Neural cell (in vitro differentiated cells): Measurements from ENCODE around the gene ANKRD42. TPM values are rescaled to one million over a fixed set of nuclear protein-coding genes. Genes with fewer than 3 reads are reported as not detected.

Experiments
- H2AFZ ChIP-seq: fragments of 200-600, 300-800 bp; sonication (generic), shearing (Covaris generic); 2 replicates; pipeline ENCODE4 v1.6.0; 2014; ENCODE audit warnings: low read depth, mild to moderate bottlenecking, antibody characterized with exemption, low read length, moderate library complexity
- H3F3A ChIP-seq: fragments of 200-600 bp; shearing (Covaris generic); 2 replicates; pipeline ENCODE4 v1.6.1; 2016; ENCODE audit warnings: mild to moderate bottlenecking, moderate library complexity, mixed read lengths, antibody characterized with exemption, low read length; ENCODE audit not compliant: insufficient read depth, poor library complexity, severe bottlenecking
- H3K27ac ChIP-seq: fragments of 200-600, 300-800 bp; sonication (generic), shearing (Covaris generic); 2 replicates; pipeline ENCODE4 v1.5.1; 2014; ENCODE audit warnings: mild to moderate bottlenecking, low read length, moderate library complexity
- H3K27me3 ChIP-seq: fragments of 300-800, 200-600 bp; sonication (generic), shearing (Covaris generic); 2 replicates; pipeline ENCODE4 v1.6.0; 2014; ENCODE audit warnings: mild to moderate bottlenecking, low read depth, low read length, moderate library complexity; ENCODE audit not compliant: insufficient read depth
- H3K36me3 ChIP-seq: fragments of 300-800, 200-600 bp; sonication (generic), shearing (Covaris generic); 2 replicates; pipeline ENCODE4 v1.5.1; 2014; ENCODE audit warnings: mild to moderate bottlenecking, antibody characterized with exemption, low read length, moderate library complexity; ENCODE audit not compliant: insufficient read depth
- H3K4me2 ChIP-seq: fragments of 300-800, 200-600 bp; sonication (generic), shearing (Covaris generic); 2 replicates; pipeline ENCODE4 v1.6.0; 2014; ENCODE audit warnings: mild to moderate bottlenecking, low read length
- H3K4me3 ChIP-seq: fragments of 300-800, 200-600 bp; sonication (generic), shearing (Covaris generic); 2 replicates; pipeline ENCODE4 v1.5.1; 2014; ENCODE audit warnings: mild to moderate bottlenecking, low read length, moderate library complexity
- H3K79me2 ChIP-seq: fragments of 200-600 bp; shearing (Covaris generic); replicated peaks from 2 replicates; pipeline ENCODE4 v1.6.0; 2014; ENCODE audit warnings: mild to moderate bottlenecking, low read length, moderate library complexity; ENCODE audit not compliant: insufficient read depth
- H3K9ac ChIP-seq: fragments of 300-800, 200-600 bp; sonication (generic), shearing (Covaris generic); 2 replicates; pipeline ENCODE4 v1.6.1; 2016; ENCODE audit warnings: mild to moderate bottlenecking, low read length, mixed read lengths
- H3K9me2 ChIP-seq: fragments of 200-600 bp; shearing (Covaris generic); 2 replicates; pipeline ENCODE4 v1.6.1; 2016; ENCODE audit warnings: mild to moderate bottlenecking, low read length, mixed read lengths; ENCODE audit not compliant: insufficient read depth
- H3K9me3 ChIP-seq: fragments of 200-600, 300-800 bp; sonication (generic), shearing (Covaris generic); 2 replicates; pipeline ENCODE4 v1.6.1; 2016; ENCODE audit warnings: mild to moderate bottlenecking, mixed run types, low read length, moderate library complexity, mixed read lengths
- H4K20me1 ChIP-seq: fragments of 200-600 bp; shearing (Covaris generic); 2 replicates; pipeline ENCODE4 v1.6.1; 2016; ENCODE audit warnings: mild to moderate bottlenecking, mixed run types; ENCODE audit not compliant: insufficient read depth
- EP300 ChIP-seq: fragments of 450-650 bp; conservative IDR thresholded peaks from 2 replicates; pipeline ENCODE4 v1.6.1; 2014; ENCODE audit warnings: antibody characterized with exemption, mild to moderate bottlenecking, moderate library complexity; ENCODE audit not compliant: poor library complexity, severe bottlenecking
- EZH2 ChIP-seq: fragments of 200-600, 300-800 bp; shearing (Covaris generic), sonication (generic); IDR thresholded peaks from 2 replicates; pipeline ENCODE4 v1.6.1; 2014; ENCODE audit warnings: antibody characterized with exemption, low read length, borderline replicate concordance, mild to moderate bottlenecking; ENCODE audit not compliant: insufficient read depth, poor library complexity, severe bottlenecking
- MXI1 ChIP-seq: fragments of 450-650 bp; conservative IDR thresholded peaks from 2 replicates; pipeline ENCODE4 v1.6.1; 2014; ENCODE audit warnings: antibody characterized with exemption, mild to moderate bottlenecking; ENCODE audit not compliant: poor library complexity, severe bottlenecking
- POLR2AphosphoS5 ChIP-seq: IDR thresholded peaks from 2 replicates; pipeline ENCODE4 v1.6.1; 2012
- RAD21 ChIP-seq: fragments of 450-650 bp; conservative IDR thresholded peaks from 2 replicates; pipeline ENCODE4 v1.6.1; 2014; ENCODE audit warnings: antibody characterized with exemption, mild to moderate bottlenecking, moderate library complexity
- SMC3 ChIP-seq: fragments of 450-650 bp; conservative IDR thresholded peaks from 2 replicates; pipeline ENCODE4 v1.6.1; 2014; ENCODE audit warnings: antibody characterized with exemption, mild to moderate bottlenecking, moderate library complexity; ENCODE audit not compliant: poor library complexity
- TAF1 ChIP-seq: IDR thresholded peaks from 2 replicates; pipeline ENCODE4 v1.6.1; 2012; ENCODE audit warnings: low read depth
- polyA plus RNA-seq: library from polyadenylated mRNA; depleted of rRNA; stranded (reverse); fragments of >200 nt; gene quantifications from 2 replicates; pipeline ENCODE4 v1.2.3, GENCODE V29; 2014
- TF ChIP-seq, protein P1 (sequence below): fragments of 450-650 bp; IDR thresholded peaks from 2 replicates; pipeline ENCODE4 v1.5.1; 2014; ENCODE audit warnings: antibody characterized with exemption, mild to moderate bottlenecking, moderate library complexity; ENCODE audit not compliant: poor library complexity, severe bottlenecking
- TF ChIP-seq, protein P2 (sequence below): IDR thresholded peaks from 2 replicates; pipeline ENCODE4 v1.6.1; 2012; ENCODE audit warnings: borderline replicate concordance

Gene ANKRD42
- polyA plus RNA-seq, 1 donor from 2014 or later: 16.1 TPM

- Histone ChIP-seq H3K9me2 (no peaks in the 10 kb centered on the region), H3K36me3 (no peaks in the 10 kb centered on the region), H3K9me3 (no peaks in the 10 kb centered on the region)
Observed at GRCh38 chr11:83249972-83250593, 56.6 kb downstream of the ANKRD42 start.

DNA sequence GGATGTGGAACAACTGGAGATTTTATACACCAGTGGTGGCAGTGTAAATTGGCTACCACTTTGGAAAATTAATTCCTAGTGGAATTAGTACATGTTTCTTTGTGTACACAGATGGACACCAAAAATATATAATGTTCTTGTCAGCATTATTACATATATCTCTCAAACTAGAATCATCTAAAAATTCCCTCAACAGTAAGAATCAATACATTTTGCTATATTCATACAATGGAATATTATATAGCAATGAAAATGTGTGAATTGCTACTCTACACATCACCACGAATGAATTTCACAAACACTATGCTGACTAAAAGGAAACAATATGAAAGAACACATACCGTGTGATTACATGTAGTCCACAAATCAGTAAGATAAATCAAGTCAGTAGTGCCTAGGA is 58.8 kb downstream of the ANKRD42 start:
- H3K9me2 ChIP-seq: no peaks in the 10 kb centered on the region
- H4K20me1 ChIP-seq: no peaks in the 10 kb centered on the region
- H3K9ac ChIP-seq: no peak overlapping the region
- H3K27me3 ChIP-seq: no peaks in the 10 kb centered on the region
- H2AFZ ChIP-seq: no peak overlapping the region
- no peaks in the 10 kb centered on the region for H3F3A ChIP-seq
- no peak overlapping the region for H3K27ac ChIP-seq
- H3K4me3 ChIP-seq: no peak overlapping the region
- TF ChIP-seq POLR2AphosphoS5: no peak
- no peak for TF ChIP-seq TAF1
- TF ChIP-seq, protein P1, sequence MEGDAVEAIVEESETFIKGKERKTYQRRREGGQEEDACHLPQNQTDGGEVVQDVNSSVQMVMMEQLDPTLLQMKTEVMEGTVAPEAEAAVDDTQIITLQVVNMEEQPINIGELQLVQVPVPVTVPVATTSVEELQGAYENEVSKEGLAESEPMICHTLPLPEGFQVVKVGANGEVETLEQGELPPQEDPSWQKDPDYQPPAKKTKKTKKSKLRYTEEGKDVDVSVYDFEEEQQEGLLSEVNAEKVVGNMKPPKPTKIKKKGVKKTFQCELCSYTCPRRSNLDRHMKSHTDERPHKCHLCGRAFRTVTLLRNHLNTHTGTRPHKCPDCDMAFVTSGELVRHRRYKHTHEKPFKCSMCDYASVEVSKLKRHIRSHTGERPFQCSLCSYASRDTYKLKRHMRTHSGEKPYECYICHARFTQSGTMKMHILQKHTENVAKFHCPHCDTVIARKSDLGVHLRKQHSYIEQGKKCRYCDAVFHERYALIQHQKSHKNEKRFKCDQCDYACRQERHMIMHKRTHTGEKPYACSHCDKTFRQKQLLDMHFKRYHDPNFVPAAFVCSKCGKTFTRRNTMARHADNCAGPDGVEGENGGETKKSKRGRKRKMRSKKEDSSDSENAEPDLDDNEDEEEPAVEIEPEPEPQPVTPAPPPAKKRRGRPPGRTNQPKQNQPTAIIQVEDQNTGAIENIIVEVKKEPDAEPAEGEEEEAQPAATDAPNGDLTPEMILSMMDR: no peak
- no peak for TF ChIP-seq EP300
- no peak for TF ChIP-seq RAD21
- no peak for TF ChIP-seq MXI1
- TF ChIP-seq SMC3: no peak
- TF ChIP-seq, protein P2, sequence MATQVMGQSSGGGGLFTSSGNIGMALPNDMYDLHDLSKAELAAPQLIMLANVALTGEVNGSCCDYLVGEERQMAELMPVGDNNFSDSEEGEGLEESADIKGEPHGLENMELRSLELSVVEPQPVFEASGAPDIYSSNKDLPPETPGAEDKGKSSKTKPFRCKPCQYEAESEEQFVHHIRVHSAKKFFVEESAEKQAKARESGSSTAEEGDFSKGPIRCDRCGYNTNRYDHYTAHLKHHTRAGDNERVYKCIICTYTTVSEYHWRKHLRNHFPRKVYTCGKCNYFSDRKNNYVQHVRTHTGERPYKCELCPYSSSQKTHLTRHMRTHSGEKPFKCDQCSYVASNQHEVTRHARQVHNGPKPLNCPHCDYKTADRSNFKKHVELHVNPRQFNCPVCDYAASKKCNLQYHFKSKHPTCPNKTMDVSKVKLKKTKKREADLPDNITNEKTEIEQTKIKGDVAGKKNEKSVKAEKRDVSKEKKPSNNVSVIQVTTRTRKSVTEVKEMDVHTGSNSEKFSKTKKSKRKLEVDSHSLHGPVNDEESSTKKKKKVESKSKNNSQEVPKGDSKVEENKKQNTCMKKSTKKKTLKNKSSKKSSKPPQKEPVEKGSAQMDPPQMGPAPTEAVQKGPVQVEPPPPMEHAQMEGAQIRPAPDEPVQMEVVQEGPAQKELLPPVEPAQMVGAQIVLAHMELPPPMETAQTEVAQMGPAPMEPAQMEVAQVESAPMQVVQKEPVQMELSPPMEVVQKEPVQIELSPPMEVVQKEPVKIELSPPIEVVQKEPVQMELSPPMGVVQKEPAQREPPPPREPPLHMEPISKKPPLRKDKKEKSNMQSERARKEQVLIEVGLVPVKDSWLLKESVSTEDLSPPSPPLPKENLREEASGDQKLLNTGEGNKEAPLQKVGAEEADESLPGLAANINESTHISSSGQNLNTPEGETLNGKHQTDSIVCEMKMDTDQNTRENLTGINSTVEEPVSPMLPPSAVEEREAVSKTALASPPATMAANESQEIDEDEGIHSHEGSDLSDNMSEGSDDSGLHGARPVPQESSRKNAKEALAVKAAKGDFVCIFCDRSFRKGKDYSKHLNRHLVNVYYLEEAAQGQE: no peak
- TF ChIP-seq EZH2: no peak
- no peak overlapping the region for H3K4me2 ChIP-seq
- H3K36me3 ChIP-seq: no peaks in the 10 kb centered on the region
- H3K79me2 ChIP-seq: no peaks in the 10 kb centered on the region
- H3K9me3 ChIP-seq: no peaks in the 10 kb centered on the region

More at GRCh38 chr11:83249972-83250593, 56.6 kb downstream of the ANKRD42 start:
- H3K79me2 ChIP-seq: no peaks in the 10 kb centered on the region
- no peak overlapping the region for H3K4me2 ChIP-seq
- H4K20me1 ChIP-seq: no peaks in the 10 kb centered on the region
- H3K9ac ChIP-seq: no peak overlapping the region
- H3K27me3 ChIP-seq: no peaks in the 10 kb centered on the region
- H3K27ac ChIP-seq: no peak overlapping the region
- H3F3A ChIP-seq: no peaks in the 10 kb centered on the region
- TF ChIP-seq TAF1: no peak
- peak; percentile 80 for TF ChIP-seq SMC3
- peak; percentile 68 for TF ChIP-seq RAD21
- TF ChIP-seq, protein P1: peak; percentile 70
- H2AFZ ChIP-seq: no peak overlapping the region
- H3K4me3 ChIP-seq: no peak overlapping the region
